GM19463 (cell line): ENCODE measurements around the gene RYR1.
"Not testable (repeated sequence)": the region's sequence is repeated elsewhere in the genome, so short reads cannot be mapped to it uniquely, and the experiment has no call there.

Experiments
- ATAC-seq: cut with Tn5 transposase; IDR thresholded peaks from one replicate; pipeline ENCODE4 v1.9.1; 2021; ENCODE audit warnings: mild to moderate bottlenecking, moderate library complexity; ENCODE audit not compliant: unreplicated experiment

The RYR1 gene

DNA sequence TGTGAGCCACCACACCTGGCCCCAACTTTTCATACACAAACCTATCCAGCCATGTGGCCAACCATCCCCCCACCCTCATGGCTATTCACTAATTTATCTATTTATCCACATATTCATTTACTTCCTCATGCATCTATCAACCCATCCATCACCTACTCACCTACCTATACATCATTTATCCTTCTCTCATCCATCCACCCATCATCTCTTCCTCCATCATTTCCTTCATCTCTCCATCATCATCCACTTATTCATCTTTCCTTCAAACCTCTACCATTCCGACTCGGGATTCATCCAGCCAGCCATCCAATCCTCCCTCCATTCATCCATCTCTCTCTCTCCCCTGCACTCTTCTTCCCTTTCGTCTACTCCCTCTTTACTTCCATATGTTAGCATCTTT is 54.6 kb downstream of the RYR1 start:
- no peak for ATAC-seq

GRCh38 chr19:38488776-38489481 is 55.4 kb downstream of the RYR1 start:
- no peak for ATAC-seq

GRCh38 chr19:38490861-38491260 is 57.4 kb downstream of the RYR1 start:
- ATAC-seq = no peak

- no peak for ATAC-seq
Measured at GRCh38 chr19:38492181-38492813, 58.8 kb downstream of the RYR1 start.

DNA sequence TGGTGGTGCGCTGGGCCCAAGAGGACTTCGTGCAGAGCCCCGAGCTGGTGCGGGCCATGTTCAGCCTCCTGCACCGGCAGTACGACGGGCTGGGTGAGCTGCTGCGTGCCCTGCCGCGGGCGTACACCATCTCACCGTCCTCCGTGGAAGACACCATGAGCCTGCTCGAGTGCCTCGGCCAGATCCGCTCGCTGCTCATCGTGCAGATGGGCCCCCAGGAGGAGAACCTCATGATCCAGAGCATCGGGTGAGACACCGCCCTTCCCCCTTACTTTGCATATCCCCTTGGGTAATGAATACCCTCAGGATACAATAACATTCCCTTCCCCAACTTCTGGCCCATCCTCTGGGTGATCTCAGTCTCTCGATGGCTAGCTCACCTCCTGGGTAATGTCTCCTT is 60.9 kb downstream of the RYR1 start:
- no peak for ATAC-seq

DNA sequence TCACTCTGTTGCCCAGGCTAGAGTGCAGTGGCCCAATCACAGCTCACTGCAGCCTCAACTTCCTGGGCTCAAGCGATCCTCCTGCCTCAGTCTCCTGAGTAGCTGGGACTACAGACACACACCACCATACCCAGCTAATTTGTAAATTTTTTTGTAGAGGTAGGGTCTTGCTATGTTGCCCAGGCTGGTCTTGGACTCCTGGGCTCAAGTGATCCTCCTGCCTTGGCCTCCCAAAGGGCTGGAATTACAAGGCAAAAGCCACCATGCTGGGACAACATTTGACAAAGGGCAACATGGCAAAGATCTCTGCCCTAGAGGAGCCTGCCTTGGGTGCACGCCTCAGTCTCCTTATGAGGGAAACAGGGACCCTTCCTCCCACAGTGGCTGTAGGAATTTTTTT is 61.9 kb downstream of the RYR1 start:
- ATAC-seq = not testable (repeated sequence)

DNA sequence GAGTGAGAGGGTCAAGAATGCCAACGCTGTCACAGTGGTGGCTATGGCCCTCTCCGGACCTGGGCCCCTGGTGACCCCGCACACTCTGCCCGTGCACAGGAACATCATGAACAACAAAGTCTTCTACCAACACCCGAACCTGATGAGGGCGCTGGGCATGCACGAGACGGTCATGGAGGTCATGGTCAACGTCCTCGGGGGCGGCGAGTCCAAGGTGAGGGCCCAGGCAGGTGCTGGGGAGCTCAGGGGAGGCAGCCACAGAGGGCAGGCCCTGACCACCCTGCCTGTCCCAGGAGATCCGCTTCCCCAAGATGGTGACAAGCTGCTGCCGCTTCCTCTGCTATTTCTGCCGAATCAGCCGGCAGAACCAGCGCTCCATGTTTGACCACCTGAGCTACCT is 62.6 kb downstream of the RYR1 start:
- ATAC-seq = no peak

DNA sequence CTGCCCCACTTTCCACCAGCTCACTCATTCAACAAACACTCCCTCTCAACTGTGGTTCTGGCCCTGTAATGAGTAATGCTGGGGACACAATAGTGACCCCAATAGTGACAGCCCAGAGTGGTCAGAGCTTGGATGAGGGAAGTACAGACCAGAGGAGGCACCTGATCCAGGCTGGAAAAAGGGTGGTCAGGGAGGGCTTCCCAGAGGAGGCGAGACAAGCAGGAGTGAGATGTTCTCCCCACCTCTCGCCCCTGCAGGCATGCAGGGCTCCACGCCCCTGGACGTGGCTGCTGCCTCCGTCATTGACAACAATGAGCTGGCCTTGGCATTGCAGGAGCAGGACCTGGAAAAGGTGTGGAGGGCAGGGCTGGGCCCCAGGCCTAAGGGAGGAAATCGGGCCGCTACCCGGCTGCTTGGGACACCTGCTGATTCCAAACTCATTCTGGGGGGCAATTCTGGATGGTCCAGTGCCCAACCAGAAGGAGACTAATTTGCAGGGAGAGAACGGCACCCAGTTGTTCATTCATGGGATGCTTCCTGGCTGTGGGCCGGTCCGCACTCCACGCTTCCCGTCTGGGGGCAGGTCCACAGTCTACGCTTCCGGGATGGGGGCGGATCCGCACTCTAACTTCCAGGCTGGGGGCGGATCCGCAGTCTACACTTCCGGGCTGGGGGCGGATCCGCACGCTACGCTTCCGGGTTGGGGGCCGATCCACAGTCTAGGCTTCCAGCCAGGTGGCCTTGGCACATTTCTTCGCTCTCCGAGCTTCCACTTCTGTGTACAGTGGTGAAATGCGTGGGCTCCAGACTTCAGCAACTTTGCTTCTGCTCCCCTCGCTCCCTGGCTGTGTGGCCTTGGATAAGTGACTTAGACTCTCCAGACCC is 63.4 kb downstream of the RYR1 start:
- no peak for ATAC-seq

DNA sequence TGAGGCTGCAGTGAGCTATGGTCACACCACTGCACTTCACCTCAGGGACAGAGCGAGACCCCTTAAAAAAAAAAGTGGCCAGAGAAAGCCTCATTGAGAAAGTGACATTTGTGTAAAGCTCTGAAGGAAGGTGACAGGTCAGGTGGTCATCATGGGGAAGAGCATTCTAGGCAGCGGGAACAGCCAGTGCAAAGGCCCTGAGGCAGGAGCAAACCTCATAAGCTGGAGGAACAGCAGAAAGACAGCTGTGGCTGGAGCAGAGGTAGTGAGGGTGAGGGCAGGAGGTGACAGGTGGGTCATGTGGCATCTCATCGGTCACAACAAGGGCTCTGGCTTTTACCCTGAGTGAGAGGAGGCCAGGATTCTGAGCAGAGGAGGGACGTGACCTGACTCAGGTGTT is 64.4 kb downstream of the RYR1 start:
- ATAC-seq = no peak

GRCh38 chr19:38499532-38499931 is 66.0 kb downstream of the RYR1 start:
- no peak for ATAC-seq

- ATAC-seq = no peak
Measured at GRCh38 chr19:38500450-38500849, 67.0 kb downstream of the RYR1 start.

DNA sequence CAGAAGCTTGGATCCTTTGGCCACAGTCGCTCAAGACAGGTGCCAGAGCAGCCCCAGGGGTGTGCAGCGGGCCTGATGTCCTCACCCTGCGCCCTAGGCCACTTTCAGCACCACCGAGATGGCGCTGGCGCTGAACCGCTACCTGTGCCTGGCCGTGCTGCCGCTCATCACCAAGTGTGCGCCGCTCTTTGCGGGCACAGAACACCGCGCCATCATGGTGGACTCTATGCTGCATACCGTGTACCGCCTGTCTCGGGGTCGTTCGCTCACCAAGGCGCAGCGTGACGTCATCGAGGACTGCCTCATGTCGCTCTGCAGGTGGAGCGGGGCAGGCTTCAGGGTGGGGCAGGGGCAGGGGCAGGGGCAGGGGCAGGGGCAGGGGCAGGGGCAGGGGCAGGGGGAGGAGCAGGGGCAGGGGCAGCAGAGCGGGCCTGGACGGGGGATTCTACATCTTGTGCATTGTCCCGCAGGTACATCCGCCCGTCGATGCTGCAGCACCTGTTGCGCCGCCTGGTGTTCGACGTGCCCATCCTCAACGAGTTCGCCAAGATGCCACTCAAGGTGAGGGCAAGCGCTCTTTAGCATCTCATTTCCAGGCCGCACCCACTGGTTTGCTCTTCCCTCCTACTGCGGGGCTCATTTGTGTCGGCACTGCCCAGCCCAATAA is 69.1 kb downstream of the RYR1 start:
- no peak for ATAC-seq

DNA sequence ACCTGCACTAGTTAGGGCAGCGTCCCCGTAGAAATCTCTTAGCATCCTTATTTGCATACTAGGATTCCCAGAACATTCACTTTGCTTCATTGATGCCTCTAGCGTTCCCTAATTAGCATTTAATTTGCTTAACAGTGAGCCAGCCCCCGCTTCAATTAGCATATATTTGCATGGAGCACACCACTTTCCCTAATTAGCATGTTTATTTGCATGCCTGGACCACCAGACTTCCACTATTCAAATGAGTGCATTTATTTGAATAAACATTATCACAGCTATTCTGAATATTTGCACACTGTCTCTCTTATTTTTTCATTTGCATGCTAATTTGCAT is 69.6 kb downstream of the RYR1 start:
- no peak for ATAC-seq

DNA sequence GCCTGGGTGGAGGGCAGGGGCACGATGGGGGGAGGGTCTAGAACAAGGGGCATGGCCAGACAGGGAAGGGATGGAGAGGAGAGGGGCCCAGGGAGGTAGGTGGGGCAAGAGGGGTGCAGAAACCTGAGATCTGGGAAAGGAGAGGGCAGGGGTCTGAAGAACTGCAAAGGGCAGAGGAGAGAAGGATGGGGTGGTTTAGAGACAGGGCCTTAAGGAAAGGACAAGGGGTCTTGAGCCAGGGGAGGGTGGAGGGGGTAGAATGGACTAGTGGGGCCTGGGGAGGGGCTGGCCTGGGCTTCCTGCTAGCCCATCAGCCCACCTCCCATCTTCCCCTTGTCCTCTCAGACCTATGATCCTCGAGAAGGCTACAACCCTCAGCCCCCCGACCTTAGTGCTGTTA is 72.5 kb downstream of the RYR1 start:
- ATAC-seq = no peak

GRCh38 chr19:38506375-38506722 is 72.9 kb downstream of the RYR1 start:
- no peak for ATAC-seq

DNA sequence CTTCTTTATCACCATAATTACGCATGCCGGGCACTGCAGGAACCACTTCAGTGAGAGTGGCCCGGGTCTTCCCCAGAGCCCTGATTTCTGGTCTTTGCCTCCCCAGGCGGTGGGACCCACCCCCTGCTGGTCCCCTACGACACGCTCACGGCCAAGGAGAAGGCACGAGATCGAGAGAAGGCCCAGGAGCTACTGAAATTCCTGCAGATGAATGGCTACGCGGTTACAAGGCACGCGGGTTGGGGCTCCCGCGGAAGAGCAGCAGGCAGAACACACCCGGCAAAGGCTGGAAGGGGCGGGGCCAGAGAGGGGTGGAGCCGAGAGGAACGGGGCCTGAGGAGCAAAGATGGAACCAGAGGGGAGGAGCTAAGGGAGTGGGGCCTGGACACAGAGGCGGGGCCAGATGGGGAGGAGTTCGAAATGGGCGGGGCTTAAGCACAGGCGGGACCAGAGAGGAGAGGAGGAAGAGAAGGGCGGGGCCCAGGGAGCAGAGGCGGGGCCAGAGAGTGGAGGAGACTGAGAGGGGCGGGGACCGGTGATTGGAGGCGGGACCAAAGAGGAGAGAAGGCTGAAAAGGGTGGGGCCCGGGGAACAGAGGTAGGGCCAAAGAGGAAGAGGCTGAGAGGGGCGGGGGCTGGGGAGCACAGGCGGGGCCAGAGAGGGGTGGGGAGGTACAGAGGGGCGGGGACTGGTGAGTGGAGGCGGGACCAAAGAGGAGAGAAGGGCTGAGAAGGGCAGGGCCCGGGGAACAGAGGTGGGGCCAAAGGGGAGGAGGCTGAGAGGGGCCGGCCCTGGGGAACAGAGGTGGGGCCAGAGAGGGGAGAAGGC is 73.4 kb downstream of the RYR1 start:
- ATAC-seq = no peak

DNA sequence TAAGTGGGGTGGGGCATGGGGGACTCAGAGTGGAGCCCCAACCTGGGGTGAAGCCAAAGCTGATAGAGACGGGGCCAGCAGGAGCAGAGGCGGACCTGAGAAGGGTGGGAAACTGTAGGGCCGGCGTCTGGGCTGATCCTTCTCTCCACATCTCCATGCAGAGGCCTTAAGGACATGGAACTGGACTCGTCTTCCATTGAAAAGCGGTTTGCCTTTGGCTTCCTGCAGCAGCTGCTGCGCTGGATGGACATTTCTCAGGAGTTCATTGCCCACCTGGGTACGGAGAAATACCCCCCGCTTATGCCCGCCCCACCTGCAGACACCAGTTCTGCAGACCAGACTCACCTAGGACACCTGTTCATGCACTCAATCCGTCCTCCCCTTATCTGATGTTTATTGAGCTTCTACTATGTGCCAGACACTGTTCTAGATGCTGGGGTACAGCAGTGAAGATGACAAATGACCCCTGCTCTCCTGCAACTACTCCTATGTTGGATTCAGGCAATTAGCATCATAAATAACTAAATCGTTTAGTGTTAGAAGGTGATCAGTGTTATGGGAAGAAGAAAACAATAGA is 74.1 kb downstream of the RYR1 start:
- ATAC-seq = no peak

- no peak for ATAC-seq
Measured at GRCh38 chr19:38508507-38508906, 75.0 kb downstream of the RYR1 start.

DNA sequence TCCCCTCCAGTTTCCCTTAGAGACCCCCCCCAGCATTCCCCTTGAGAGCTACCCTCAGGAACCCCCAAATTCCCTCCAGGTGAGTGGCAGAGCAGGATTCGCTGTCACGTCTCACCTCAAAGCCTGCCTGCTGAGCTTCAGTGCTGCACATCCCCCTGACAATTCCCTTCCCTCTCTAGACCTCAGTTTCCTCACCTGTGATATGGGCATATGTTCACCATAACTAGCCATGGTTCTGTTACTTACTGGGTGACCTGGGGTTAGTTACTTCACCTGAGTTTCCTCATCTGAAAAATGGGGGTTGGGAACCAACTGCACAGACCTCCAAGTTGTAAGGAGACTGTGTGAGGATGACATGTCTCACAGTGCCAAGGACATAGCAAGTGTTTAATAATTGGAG is 75.5 kb downstream of the RYR1 start:
- ATAC-seq = no peak

DNA sequence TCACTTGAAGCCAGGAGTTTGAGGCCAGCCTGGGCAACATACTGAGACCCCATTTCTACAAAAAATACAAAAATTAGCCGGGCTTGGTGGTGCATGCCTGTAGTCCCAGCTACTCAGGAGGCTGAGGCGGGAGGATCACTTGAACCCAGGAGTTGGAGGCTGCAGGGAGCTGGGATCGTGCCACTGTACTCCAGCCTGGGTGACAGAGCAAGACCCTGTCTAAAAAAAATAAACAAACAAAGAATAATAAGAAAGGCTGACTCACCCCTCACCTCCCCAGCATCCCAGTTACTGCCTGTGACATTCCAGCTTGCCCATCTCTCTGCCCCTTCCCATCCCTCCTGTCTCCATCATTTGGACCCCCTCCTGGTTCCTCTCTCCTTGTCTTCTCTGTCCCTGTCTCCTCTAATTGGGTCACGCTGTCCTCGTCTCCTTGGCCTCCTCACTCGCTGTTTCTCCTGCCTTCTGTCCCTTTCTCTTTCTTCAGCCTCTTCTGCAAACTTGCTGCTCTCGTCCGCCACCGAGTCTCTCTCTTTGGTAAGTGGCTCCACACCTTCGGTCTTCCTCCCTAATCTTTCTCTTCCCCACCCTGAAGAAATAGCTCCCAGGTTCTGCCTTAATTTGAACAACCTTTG is 77.7 kb downstream of the RYR1 start:
- no peak for ATAC-seq
